ENCODE data around the gene NPBWR2.
A peak's percentile ranks its signal among the peaks of the same experiment; 100 is the strongest.

The NPBWR2 gene

DNA sequence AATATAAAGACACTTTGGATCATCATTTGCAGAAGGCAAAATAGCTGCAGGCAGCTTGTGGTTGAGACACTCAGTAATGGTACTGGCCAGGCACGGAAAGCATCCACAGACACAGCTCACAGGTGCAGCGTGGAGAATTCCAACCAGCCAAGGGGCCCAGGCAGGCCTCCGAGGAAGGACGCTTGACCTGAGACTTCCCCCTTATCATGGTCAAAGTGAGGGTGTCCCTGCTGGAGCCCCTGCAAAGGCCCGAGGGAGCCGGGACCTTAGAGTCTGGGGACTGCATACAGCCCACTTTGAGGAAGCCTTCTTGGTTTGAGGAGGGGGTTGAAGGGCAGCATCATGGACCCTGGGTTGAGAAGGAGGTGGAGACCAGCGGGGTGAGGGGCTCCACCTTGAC is 41.8 kb upstream of the NPBWR2 start:
- Histone ChIP-seq H2AFZ (ENCODE audit: low read depth, low read length) (no peak overlapping the region), H3K4me3 (ENCODE audit: low read length) (no peak overlapping the region), H3K9me3 (ENCODE audit: low read length) (peaks cover 6% of the 10 kb centered on the region), H3K4me1 (ENCODE audit: insufficient read depth, low read length) (peaks cover 3% of the 10 kb centered on the region), H3K36me3 (ENCODE audit: insufficient read depth, low read length) (no peaks in the 10 kb centered on the region), H3K27me3 (ENCODE audit: insufficient read depth, low read length) (no peaks in the 10 kb centered on the region)

DNA sequence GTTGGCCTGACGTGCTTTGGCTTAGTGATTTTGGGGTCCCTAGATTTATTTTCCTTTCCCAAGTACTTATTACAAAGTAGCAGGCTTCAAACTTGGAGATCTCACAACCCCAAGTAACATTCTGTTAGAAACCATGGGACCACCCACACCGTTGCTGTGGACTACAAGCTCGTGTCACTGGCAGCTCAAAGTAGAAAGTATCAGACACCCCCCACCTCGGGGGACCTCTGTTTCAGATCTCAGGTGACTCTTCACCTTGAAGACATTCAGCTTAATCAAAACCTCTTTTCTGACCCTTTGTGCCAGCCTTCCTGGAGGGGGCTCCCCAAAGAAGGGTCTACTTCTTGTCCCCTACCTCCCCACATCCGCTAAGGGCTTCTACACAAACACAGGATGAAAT is 41.2 kb upstream of the NPBWR2 start:
- Histone ChIP-seq H3K36me3 (ENCODE audit: insufficient read depth, low read length) (no peaks in the 10 kb centered on the region), H2AFZ (ENCODE audit: low read depth, low read length) (no peak overlapping the region), H3K4me3 (ENCODE audit: low read length) (no peak overlapping the region), H3K4me1 (ENCODE audit: insufficient read depth, low read length) (peaks cover 3% of the 10 kb centered on the region), H3K27me3 (ENCODE audit: insufficient read depth, low read length) (no peaks in the 10 kb centered on the region), H3K9me3 (ENCODE audit: low read length) (peaks cover 6% of the 10 kb centered on the region)

DNA sequence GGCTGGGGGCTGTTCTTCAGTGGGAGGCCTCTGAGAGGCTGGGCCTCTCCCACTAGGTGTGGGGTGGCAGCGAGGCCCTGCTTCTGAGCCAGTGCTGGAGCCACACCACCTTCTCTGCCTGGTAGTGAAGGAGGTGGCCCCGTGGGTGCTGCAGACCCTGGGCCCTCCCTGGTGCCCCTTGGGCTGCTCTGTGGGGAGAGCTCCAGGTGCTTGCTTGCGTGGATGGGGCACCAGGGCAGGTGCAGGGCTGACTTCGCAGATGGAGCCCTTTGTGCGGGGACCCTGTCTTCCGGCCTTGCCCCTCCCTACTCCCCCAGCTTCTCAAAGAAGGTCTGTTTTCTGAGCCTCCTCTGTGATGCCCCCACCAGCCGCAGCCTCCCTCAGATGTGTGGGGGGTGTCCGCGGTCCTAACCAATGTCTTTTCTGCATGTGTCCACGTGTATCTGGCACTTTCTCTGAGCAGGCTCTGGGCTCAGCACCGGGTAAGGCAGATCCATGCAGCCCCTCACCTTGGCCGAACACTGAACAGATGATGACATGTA is 39.6 kb upstream of the NPBWR2 start:
- no peaks in the 10 kb centered on the region for H3K27me3 ChIP-seq (ENCODE audit: insufficient read depth, low read length)
- H3K4me1 ChIP-seq (ENCODE audit: insufficient read depth, low read length), result peaks cover 5% of the 10 kb centered on the region
- no peak overlapping the region for H2AFZ ChIP-seq (ENCODE audit: low read depth, low read length)
- peaks cover 6% of the 10 kb centered on the region for H3K9me3 ChIP-seq (ENCODE audit: low read length)
- no peaks in the 10 kb centered on the region for H3K36me3 ChIP-seq (ENCODE audit: insufficient read depth, low read length)
- H3K4me3 ChIP-seq (ENCODE audit: low read length), result no peak overlapping the region

DNA sequence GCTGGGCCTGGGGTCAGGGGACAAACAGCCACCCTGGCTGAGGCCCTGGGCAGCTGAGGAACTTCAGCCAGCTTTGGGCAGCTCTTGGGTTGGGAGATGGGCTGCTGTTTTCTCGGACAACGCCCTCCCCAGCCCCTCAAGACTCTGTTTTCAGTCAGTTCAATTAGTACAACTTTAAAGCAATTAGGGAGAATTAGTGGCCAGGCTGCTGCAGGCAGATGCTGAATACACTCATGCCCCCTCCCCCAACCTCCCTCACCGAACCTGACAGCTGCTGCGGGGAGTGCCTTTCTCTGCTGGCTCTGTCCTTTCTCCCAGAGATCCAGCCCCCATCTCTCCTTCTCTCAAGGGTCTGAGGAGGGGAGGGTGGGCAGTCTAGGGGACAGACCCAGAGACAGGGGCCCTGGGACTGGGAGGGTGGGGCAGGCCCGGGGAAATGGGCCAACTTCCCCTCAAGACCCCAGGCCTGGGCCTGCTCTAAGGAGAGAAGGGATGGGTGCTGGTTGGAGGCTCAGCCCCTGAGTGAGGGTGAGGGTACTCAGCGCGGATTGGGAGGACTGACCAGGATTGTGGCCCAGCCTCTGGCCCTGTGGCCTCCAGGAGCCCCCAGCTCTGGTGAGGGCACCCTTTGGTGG is 39.1 kb upstream of the NPBWR2 start:
- Histone ChIP-seq H3K9me3 (ENCODE audit: low read length) (peaks cover 6% of the 10 kb centered on the region), H3K27me3 (ENCODE audit: insufficient read depth, low read length) (no peaks in the 10 kb centered on the region), H3K4me1 (ENCODE audit: insufficient read depth, low read length) (peaks cover 2% of the 10 kb centered on the region), H2AFZ (ENCODE audit: low read depth, low read length) (no peak overlapping the region), H3K36me3 (ENCODE audit: insufficient read depth, low read length) (no peaks in the 10 kb centered on the region), H3K4me3 (ENCODE audit: low read length) (no peak overlapping the region)

DNA sequence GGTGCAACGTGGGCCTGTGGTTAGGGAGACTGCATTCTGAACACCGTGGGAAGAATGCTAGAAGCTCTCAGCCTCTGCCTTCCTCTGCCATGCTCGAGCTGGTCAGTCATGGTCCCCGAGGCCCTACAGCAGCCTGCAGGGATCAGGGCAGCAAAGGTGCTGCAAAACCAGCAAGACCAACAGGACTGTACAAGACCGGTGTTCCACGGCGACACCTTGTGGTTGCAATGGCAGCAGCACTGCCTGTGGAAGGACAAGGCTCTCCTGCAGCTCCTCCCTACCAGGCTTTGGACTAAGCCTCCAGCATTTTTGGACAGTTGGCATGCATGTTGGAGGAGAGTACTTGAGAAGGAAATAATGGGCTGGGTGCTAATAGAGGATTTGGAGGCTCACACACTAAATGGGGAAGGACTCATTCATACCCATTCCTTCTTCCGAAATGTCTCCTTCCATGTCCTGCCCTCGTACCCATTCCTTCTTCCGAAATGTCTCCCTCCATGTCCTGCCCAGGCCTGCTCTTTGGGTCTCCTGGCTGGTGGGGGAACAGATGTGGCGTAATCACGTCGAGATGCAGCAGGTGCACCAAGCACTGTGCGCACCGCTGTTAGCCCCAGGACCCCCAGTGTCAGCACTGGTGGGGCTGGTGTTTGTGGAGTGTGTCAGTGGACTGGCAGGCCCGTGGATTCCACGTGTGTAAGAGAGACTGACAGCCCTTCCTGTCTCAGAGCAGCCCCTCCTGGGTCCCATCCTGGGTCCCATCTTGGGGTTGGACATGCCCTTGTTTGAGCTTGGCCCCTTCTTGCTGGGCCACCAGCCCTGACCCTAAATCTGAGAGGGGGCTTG is 38.3 kb upstream of the NPBWR2 start:
- H3K9me3 ChIP-seq (ENCODE audit: low read length), result peaks cover 6% of the 10 kb centered on the region
- H3K4me3 ChIP-seq (ENCODE audit: low read length), result no peak overlapping the region
- peaks cover 7% of the 10 kb centered on the region for H3K4me1 ChIP-seq (ENCODE audit: insufficient read depth, low read length)
- no peaks in the 10 kb centered on the region for H3K36me3 ChIP-seq (ENCODE audit: insufficient read depth, low read length)
- H3K27me3 ChIP-seq (ENCODE audit: insufficient read depth, low read length), result no peaks in the 10 kb centered on the region
- H2AFZ ChIP-seq (ENCODE audit: low read depth, low read length), result no peak overlapping the region

DNA sequence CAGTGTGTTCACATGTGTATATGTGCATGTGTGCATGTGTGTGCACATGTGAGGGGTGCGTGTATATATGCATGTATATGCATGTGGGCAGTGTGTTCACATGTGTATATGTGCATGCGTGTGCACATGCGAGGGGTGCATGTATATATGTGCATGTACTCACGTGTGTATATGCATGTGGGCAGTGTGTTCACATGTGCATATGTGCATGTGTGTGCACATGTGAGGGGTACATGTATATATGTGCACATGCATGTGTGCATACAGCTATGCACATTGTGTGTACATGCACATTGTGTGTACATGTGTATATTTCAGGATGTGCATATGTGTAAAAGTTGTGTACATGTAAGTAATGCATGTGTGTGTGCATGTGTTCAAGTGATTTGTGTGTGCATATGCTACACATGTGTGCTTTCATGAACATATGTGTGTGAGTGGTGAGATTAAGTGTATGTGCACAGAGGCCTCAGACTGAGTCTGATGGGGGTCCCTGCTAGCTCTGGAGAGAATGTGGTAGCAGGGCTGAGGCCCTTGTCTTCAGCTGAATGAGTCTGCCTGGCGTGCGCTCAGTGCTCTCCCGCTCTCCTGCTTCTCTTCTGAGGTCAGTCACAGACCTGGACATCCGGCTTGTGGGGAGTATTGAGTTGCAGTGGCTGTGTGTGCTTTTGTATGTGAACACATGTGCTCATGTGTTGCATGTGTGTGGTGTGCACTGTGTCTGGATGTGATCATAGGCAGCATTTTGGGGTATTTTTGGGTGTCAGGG is 37.0 kb upstream of the NPBWR2 start:
- H3K4me3 ChIP-seq (ENCODE audit: low read length), result no peak overlapping the region
- no peaks in the 10 kb centered on the region for H3K36me3 ChIP-seq (ENCODE audit: insufficient read depth, low read length)
- H3K27me3 ChIP-seq (ENCODE audit: insufficient read depth, low read length), result no peaks in the 10 kb centered on the region
- no peak overlapping the region for H2AFZ ChIP-seq (ENCODE audit: low read depth, low read length)
- peaks cover 18% of the 10 kb centered on the region for H3K4me1 ChIP-seq (ENCODE audit: insufficient read depth, low read length)
- peaks cover 6% of the 10 kb centered on the region for H3K9me3 ChIP-seq (ENCODE audit: low read length)

DNA sequence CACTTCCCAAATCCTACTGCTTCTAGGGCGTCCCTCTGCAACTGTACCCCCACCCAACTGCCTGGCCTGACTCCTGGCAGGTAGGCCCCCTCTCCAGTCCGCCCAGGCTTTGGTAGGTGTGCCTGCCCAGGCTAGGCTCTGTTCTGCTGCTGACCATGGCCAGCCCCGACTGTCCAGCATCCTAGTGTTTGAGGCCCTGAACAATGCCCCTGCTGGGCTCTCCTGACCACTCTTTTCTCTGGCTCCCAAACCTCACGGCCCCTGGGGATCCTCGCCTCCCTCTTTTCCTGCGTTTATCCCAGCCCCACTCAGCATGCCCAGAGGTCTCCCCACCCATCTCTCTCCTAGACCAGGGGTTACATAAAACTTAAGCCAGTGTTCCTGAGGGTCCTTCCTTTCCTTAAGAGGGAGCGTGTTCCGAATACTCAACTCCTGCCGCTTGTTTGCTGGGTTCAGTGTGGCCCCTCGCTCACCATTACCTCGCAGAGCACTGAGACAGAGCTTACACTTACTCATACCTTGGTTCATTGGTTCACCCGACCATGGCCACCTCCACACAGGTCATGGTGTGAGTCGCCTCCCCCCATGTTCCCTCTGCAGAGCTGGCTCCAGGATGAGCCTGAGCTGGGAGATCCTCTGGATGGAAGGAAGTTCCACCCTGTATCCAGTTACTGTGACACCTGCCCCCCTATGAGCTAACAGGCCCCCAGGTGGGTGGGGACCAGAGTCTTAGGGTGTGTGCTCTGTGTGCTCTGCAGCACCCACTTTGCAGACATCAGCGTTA is 35.8 kb upstream of the NPBWR2 start:
- Histone ChIP-seq H3K36me3 (ENCODE audit: insufficient read depth, low read length) (no peaks in the 10 kb centered on the region), H3K4me1 (ENCODE audit: insufficient read depth, low read length) (peaks cover 18% of the 10 kb centered on the region), H3K4me3 (ENCODE audit: low read length) (no peak overlapping the region), H2AFZ (ENCODE audit: low read depth, low read length) (no peak overlapping the region), H3K9me3 (ENCODE audit: low read length) (peaks cover 6% of the 10 kb centered on the region), H3K27me3 (ENCODE audit: insufficient read depth, low read length) (no peaks in the 10 kb centered on the region)

DNA sequence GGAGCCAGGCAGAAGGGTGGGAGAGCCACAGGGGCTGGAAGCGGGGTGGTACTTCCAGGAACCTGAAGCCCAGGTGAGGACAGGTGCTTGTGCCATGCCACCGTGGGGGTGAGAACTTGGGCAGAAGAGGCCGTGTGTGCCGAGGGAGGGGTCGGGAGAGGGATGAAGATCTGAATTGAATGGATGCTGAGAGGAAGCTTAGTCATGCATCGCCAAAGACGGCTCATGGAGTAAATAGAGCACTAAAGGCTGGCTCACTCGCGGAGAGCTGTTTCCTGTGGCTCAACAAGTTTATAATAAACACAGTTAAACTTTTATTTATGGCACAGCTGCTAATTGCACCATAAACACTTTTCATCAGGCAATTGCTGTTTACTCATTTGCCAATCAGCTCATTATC is 35.2 kb upstream of the NPBWR2 start:
- H3K4me1 ChIP-seq (ENCODE audit: insufficient read depth, low read length), result peaks cover 18% of the 10 kb centered on the region
- no peak overlapping the region for H2AFZ ChIP-seq (ENCODE audit: low read depth, low read length)
- peaks cover 6% of the 10 kb centered on the region for H3K9me3 ChIP-seq (ENCODE audit: low read length)
- H3K4me3 ChIP-seq (ENCODE audit: low read length), result no peak overlapping the region
- no peaks in the 10 kb centered on the region for H3K36me3 ChIP-seq (ENCODE audit: insufficient read depth, low read length)
- H3K27me3 ChIP-seq (ENCODE audit: insufficient read depth, low read length), result no peaks in the 10 kb centered on the region

DNA sequence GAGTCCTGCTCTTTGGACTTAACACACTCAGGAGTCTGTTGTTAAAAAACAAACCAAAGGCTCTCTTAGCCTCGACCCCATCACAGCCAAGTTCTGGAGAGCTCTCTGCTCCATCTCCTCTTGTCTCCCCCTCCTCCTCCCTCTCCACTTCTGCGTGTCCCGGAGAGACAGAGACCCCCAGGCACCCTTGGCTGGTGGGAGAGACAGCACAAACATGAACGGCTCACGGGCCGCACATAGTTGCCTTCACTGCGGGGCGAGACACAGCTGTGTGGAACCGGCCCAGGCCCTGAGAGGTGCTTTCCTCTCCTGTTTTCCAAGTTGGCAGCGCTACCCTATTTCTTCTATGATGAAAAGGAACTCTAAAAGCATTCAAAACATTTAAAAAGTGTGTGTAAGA is 33.6 kb upstream of the NPBWR2 start:
- peaks cover 6% of the 10 kb centered on the region for H3K9me3 ChIP-seq (ENCODE audit: low read length)
- peaks cover 18% of the 10 kb centered on the region for H3K4me1 ChIP-seq (ENCODE audit: insufficient read depth, low read length)
- H3K27me3 ChIP-seq (ENCODE audit: insufficient read depth, low read length), result no peaks in the 10 kb centered on the region
- H2AFZ ChIP-seq (ENCODE audit: low read depth, low read length), result no peak overlapping the region
- H3K4me3 ChIP-seq (ENCODE audit: low read length), result no peak overlapping the region
- no peaks in the 10 kb centered on the region for H3K36me3 ChIP-seq (ENCODE audit: insufficient read depth, low read length)

DNA sequence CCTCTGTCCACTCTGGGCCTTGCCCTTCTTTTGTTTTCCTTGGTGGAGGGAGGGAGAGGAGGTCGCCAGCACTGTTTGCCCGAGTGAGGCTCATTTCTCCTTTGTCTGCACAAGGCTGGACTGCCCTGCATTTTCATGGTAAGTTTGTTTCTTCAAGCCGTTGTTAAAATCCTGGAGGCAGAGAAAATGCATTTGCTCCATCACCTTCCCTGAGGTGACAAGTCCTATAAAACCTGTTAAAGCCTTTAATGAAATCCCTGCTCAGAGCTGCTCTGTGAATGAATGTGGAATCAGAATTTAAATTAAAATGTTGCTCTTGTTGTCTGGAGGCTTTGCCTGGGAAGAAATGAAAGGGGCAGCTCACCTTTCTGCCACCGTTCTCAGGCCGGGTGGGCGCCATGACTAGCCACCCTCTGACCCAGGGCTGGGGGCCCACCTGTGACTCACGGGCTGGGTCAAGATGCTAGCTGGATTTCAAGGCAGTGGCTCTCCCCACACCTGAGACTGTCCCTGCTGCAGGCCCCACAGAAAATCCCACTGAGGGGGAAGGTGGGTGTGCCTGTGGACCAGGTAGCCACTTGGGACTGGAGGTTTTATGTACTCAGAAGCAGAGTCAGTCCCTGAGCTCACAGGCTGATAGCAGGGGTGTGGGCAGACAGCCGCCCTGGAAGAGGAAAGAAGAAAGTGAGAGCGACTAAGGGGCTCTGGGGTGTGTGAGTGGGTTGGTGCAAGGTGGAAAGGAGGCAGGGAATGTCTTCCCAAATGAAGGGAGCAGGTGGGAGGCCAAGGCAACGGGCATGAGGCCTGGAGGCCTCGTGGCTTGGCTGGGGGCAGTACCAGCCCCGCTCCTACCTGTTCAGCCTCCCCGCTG is 32.9 kb upstream of the NPBWR2 start:
- Histone ChIP-seq H2AFZ (ENCODE audit: low read depth, low read length) (peak overlapping the region; percentile 46), H3K4me1 (ENCODE audit: insufficient read depth, low read length) (peaks cover 18% of the 10 kb centered on the region), H3K27me3 (ENCODE audit: insufficient read depth, low read length) (no peaks in the 10 kb centered on the region), H3K36me3 (ENCODE audit: insufficient read depth, low read length) (no peaks in the 10 kb centered on the region), H3K4me3 (ENCODE audit: low read length) (no peak overlapping the region), H3K9me3 (ENCODE audit: low read length) (peaks cover 4% of the 10 kb centered on the region)

DNA sequence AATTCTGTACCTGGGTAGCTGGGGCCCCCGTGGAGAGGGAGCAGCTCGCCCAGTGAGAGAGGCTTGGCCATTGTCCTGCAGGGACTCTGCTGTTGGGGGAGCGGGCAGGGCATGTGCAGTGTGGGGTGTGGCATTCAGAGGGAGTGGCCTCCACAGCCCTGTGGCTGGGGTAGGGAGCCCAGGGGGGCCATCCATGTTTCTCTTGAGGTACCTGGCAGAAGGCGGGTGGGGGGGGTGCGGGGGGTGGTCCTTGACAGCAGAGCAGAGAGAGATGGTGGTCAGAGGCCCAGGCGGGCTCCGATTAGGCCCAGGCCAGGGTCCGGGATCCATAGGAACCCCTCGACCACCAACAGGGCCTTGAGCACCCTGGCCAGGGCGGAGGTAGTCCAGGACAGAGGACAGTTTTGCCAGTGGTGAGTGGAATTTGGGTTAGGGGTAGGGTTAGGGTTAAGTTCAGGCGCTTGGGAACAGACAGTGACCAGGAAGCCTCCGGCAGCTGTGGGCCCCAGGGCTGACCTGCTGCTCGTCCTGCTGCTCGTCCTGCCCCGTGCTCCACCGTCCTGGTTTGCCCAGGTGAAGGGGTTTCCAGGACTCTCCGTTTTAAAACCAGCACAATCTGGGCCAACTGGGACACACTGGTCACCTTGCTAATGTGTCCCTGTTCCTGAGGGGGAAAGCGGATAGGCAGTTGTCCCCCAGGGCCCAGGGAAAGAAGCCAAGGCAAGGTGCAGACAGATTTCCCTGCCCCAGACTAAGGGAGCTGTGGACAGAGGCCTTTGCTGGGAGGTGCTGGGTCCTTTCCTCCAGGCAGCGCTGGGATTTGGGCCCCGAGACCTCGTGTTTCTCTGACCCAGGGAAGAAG is 32.1 kb upstream of the NPBWR2 start:
- no peak overlapping the region for H3K4me3 ChIP-seq (ENCODE audit: low read length)
- H3K4me1 ChIP-seq (ENCODE audit: insufficient read depth, low read length), result peaks cover 18% of the 10 kb centered on the region
- H2AFZ ChIP-seq (ENCODE audit: low read depth, low read length), result peak overlapping the region; percentile 46
- no peaks in the 10 kb centered on the region for H3K36me3 ChIP-seq (ENCODE audit: insufficient read depth, low read length)
- peaks cover 2% of the 10 kb centered on the region for H3K9me3 ChIP-seq (ENCODE audit: low read length)
- no peaks in the 10 kb centered on the region for H3K27me3 ChIP-seq (ENCODE audit: insufficient read depth, low read length)
